NCI-H1092 treated with DMSO at 0.1 percent for 48 hours (cell line): Measurements from ENCODE around the gene P2RY2.
"Not testable (repeated sequence)": the region's sequence is repeated elsewhere in the genome, so short reads cannot be mapped to it uniquely, and the experiment has no call there.

ENCODE experiments used
- DNase-seq: peaks from one replicate; lab custom pipeline; 2025; lab: John Stamatoyannopoulos, UW

The P2RY2 gene

DNA sequence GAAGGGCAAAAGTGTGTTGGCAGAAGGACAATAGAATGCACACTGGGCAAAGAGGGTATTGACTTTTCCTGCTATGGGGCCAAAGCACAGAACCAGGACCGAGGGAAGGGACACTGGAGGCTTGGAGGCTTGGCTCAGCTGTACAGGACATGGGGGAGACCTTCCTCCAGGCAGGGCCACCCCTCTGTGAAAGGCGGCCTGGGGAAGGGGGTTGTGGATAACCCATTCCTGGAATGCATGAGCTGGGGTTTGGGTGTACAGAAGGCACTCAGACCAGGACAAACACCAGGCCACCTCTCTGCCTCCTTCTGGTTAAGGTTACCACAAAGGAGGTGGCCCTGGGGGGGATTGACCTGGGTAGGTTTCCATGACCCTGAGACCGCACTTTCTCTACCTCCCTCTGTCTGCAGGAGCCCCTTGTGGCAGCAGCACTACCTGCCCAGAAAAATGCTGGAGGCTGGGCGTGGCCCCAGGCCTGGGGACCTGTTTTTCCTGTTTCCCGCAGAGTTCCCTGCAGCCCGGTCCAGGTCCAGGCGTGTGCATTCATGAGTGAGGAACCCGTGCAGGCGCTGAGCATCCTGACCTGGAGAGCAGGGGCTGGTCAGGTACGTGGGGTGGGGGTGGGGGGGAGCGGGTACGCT is 9.6 kb downstream of the P2RY2 start:
- DNase-seq: no peak

DNA sequence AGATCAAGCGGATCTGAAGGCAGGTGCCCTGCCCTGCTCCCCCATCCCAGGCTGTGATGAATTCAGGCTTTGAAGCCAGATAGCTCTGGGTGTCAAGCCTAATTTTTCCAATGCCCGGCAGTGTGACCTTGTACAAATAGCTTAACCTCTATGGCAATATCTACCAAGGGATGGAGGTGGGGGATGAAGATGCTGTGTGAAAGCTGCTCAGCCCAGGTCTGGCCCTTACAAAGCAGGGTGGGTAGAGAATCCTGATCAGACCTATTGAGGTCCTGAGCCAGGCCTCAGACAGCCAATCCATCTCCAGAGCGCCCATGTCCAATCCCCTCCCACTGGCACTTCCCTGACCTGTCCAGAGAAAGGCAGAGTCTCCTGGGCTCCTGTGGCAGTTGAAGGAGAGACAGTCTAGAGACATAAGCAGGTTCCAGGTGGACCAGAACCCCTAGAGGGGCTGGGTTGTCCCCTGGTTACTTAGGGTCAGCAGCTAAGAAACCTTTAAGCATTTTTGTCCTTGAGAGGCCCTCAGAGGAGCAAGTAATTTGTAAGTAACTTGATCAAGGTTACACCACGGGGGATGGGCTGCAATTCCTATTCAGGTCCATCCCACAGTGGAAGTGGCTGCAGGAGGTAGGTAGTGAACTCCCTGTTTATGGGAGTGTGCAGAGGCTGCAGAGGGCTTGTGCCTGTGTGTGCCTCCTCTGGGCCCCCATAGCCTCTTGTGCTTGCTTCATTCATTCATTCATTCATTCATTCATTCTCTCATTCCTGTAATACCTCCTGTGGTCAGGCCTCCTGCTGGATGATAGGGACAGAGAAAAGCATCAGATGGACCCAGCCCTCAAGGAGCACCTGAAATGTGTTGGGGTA is 10.4 kb downstream of the P2RY2 start:
- DNase-seq: no peak

DNA sequence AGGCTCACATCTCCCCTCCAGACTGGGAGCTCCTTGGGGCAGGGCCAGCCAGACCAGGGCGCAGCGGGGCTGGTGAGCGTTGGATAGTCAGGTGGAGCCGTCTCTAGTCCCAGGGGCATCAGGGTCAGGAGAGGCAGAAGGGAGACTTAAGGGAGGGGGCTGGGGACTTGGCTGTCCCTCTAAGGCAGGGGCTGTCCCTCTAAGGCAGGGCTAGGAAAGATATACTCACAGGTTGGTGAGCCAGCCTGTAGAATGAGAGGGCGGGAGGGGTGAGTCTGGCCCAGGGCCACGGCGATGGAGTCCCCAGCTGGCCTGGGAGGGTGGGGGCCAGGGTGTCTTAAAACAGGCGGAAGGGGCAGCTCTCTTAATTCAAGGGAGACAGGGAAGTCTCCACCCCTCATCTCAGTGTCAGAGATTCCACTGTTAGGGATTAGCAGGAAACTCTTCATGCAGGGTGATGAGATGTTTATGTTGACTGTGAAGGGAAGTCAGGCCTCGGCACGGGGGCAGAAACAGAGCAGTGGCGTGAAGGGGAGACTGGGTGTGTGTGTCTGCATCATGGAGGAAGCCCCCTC is 11.3 kb downstream of the P2RY2 start:
- no peak for DNase-seq

DNA sequence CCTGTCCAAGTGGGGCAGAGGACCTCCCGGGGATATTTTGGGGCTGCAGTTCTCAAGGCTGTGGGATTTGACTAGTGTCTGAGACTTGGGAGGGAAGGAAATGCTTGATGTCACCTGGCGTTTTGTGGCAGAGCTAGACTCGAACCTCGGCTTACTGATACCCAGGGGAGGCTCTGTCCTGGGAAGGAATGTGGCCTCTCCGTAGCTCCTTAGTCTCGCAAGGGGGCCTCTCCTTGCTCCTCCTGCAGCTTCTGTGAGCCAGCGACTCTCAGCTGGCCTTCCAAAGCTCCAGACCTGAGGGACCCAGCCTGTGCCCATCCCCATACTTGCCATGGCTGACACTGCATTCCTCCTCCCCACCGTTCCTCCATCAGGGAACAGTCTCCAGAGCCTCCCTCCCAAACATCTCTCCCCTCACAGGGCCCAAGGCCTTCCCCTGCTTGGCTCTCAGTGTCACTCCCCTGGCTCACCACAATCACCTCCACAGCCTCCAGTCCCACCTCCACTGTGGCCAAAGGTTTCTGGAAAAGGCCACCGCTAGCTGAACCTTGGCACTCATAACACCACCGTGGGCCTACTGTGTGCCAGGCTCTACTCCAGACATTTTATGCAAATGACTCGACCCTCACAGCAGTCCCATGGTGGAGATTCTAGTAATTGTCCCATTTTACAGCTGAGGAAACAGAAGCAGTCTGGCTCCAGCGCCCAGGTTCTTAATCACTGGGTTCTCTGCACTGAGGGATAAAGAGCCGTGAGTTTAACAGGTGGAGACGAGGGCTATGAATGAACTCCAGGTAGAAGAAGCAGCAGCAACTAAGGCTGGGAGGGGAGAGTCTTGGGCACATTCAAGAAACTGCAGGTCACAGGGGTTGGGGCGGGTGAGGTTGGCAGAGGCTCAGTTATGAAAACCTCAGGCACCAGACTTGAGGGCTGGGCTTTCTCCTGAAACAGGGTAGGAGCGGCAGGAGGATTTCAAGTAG is 12.1 kb downstream of the P2RY2 start:
- DNase-seq: no peak

DNA sequence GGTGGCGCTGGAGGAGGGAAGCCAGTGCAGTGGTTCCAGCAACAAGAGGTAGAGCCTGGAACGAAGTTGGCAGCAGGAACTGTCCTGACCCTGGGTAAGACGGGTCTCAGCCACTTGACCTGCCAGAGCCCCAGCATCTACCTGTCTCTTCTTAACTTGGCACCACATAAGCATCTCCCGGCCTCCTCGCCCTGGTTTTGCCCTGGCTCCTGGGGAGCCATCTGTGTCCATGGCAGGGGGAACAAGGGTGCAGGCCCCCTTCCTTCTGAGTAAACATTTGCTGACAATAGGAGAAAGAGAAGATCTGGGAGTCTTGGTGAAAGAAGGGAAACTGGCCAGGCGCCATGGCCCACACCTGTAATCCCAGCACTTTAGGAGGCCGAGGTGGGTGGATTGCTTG is 12.8 kb downstream of the P2RY2 start:
- DNase-seq: no peak

DNA sequence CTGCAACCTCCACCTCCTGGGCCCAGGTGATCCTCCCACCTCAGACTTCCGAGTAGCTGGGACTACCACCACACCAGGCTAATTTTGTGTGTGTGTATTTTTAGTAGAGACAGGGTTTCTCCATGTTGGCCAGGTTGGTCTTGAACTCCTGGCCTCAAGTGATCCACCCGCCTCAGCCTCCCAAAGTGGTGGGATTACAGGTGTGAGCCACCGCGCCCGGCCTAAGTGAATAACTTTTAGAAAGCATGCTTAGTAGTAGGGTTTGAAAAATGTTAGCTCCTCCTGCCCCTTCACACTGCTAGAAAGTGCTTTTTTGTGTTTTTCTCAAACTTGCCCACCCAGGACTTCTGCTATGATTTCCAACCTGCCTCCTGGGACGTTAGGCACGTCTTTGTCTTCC is 14.4 kb downstream of the P2RY2 start:
- not testable (repeated sequence) for DNase-seq

DNA sequence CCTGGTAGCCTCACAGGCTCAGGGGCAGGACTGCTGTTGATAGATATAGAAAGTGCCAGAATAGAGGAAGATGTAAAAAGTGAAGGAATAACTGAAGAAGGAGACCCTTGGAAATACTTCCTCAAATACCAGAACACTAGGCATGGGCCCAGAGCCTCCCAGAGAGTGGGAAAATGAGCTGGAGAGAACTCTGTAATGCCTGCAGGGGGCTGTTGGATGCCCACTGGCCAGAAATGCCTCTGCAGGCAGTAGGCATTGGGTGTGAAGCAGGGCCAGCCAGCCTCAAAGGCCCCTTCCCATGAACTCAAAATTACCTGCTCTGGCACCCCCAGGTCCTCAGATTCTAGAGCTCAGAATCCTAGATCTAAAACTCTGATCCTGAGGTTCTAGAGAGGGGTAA is 15.1 kb downstream of the P2RY2 start:
- DNase-seq: no peak

DNA sequence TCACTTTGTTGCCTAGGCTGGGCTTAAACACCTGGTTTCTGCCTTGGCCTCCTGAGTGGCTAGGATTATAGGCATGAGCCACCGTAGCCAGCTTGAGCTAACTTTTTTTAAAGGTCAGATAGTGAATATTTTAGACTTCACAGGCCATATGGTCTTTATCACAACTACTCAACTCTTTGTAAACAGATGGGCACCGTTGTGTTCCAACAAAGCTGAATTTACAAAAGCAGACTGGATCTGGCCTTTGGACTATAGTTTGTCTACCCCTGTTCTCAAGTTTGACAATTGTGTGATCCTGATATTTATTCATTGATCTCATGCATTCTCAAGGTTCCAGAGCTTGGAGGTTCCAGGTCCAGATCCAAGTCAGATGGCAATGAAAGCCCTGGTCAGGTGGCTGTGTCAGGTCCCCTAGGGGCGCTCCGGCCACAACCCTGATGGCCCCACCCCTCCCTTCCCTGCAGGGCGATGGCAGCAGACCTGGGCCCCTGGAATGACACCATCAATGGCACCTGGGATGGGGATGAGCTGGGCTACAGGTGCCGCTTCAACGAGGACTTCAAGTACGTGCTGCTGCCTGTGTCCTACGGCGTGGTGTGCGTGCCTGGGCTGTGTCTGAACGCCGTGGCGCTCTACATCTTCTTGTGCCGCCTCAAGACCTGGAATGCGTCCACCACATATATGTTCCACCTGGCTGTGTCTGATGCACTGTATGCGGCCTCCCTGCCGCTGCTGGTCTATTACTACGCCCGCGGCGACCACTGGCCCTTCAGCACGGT is 15.8 kb downstream of the P2RY2 start:
- no peak for DNase-seq

DNA sequence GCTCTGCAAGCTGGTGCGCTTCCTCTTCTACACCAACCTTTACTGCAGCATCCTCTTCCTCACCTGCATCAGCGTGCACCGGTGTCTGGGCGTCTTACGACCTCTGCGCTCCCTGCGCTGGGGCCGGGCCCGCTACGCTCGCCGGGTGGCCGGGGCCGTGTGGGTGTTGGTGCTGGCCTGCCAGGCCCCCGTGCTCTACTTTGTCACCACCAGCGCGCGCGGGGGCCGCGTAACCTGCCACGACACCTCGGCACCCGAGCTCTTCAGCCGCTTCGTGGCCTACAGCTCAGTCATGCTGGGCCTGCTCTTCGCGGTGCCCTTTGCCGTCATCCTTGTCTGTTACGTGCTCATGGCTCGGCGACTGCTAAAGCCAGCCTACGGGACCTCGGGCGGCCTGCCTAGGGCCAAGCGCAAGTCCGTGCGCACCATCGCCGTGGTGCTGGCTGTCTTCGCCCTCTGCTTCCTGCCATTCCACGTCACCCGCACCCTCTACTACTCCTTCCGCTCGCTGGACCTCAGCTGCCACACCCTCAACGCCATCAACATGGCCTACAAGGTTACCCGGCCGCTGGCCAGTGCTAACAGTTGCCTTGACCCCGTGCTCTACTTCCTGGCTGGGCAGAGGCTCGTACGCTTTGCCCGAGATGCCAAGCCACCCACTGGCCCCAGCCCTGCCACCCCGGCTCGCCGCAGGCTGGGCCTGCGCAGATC is 16.5 kb downstream of the P2RY2 start:
- DNase-seq: no peak

DNA sequence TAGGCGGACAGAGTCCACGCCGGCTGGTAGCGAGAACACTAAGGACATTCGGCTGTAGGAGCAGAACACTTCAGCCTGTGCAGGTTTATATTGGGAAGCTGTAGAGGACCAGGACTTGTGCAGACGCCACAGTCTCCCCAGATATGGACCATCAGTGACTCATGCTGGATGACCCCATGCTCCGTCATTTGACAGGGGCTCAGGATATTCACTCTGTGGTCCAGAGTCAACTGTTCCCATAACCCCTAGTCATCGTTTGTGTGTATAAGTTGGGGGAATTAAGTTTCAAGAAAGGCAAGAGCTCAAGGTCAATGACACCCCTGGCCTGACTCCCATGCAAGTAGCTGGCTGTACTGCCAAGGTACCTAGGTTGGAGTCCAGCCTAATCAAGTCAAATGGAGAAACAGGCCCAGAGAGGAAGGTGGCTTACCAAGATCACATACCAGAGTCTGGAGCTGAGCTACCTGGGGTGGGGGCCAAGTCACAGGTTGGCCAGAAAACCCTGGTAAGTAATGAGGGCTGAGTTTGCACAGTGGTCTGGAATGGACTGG is 17.2 kb downstream of the P2RY2 start:
- DNase-seq: no peak

DNA sequence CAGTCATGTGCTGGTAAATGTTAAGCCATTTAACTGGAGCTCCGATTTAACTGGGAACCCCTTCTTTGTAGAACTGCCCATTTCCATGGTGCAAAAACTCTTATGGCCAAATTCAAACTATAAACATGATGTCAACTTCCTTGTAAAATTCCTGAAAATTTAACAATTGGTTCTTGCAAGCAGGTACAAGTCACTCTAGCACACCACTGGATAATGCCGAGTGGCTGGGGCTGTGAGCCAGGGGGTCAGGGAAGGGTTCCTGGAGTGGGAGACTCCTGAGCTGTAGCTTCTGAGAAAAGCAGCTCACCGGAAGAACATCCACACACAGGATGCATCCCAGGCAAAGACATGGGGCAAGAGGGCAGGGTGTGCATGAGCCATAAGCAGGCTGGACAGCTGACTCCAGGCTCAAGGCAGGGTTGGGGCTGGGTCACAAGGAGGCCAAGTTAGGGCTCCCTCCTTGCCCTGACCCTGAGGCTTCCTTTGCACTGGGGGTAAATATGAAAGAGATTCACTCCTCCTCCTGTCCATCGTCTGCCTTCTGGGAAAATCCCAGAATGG is 18.2 kb downstream of the P2RY2 start:
- DNase-seq: no peak

DNA sequence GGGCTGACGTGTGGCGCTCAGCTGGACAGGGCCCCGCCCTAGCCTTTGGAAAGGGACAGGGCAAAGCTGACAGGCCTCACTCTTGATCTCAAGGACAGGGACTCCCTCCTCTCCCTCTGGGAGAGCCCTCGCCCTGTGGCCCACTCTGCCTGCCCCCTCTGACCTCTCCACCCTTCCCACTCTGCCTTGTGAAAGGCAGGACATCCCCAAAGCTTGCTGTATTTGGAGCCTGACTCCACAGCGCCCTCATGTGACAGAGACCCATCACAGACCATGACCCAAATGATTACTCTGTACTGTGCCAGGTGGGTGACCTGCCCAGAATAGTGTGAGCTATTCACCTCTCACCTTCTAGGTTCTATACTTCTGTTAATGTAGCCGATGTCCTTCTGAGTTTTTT is 18.8 kb downstream of the P2RY2 start:
- DNase-seq: no peak

DNA sequence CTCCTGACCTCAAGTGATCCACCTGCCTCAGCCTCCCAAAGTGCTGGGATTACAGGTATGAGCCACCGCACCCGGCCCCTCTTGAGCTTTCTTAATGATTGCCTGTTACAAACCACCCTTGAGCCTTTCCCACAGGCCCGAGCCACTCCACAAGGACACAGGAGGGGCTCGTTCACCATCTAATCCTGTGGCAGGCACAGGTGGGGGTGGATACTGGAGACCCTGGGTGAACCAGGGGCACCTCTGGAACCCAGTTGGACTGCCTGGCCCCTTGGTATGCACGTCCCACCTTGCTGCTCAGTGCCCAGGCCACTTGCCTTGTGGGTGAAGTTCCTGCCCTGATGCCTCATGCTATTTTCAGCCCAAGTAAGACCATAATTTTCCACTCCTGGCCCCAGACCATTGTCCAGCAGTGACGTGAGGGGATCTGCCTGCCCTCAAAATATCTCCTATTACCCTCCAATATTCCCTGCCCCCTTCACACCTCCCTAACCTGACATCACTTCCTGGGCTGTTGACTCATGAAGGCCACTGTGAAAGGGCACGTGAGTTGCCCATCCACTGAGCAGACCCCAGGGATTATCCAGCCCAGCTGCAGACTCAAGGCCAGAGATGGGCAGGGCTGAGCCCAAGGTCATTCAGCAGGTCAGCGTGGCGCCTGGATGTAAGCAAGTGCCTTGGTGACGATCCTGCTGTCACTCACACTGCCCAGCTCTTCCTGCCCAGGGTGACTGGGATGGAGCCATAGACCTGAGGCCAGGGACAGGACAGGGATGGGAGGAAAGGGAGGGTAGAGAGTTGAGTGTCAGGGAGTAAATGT is 19.6 kb downstream of the P2RY2 start:
- no peak for DNase-seq

DNA sequence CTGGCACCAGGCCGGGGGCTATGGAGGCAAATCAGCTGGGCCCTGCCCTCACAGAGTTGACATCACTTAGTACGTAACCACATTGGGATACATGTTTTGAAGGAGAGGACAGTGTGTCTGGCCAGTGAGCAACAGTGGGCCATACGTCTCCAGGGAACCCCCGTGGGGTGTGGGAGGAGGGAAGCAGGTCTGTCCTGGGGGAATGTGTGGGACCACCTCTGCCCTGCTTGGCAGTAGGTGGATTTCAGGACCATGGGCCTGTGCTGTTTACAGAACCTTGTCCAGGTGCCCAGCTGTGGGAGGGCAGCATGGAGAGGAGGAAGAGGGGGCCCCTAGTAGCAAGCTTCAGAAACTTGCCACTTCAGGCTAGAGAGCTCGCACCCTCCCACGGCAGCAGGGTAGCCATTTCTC is 21.0 kb downstream of the P2RY2 start:
- no peak for DNase-seq

DNA sequence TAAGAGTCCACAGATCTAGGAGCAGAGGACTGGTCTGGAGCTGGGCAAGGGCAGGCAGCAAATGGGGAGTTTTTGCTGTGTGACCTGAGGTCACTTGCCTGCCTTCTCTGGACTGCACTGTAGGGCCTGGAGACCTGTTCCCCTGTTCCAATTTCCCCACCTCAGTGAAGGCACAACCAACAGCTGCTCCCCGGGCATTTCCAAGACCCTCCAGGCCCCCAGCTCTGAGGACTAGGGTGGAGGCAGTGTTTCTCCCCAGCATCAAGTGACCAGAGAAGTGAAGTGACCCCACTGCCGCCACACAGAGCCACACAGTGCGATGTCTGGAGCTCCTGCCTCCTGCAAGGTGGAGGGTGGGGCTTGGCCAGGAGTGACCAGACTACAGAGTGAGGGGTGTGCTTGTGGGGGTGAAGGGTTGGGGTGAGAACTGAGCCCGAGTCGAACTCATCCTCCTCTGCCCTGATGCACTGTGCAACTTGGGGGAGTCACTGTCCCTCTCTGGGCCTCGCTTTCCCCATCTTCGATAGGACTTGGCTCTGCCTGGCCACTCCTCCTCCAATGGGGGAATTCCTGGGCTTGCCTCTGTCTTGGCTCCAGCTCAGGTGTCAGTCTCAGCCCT is 21.6 kb downstream of the P2RY2 start:
- DNase-seq: no peak

DNA sequence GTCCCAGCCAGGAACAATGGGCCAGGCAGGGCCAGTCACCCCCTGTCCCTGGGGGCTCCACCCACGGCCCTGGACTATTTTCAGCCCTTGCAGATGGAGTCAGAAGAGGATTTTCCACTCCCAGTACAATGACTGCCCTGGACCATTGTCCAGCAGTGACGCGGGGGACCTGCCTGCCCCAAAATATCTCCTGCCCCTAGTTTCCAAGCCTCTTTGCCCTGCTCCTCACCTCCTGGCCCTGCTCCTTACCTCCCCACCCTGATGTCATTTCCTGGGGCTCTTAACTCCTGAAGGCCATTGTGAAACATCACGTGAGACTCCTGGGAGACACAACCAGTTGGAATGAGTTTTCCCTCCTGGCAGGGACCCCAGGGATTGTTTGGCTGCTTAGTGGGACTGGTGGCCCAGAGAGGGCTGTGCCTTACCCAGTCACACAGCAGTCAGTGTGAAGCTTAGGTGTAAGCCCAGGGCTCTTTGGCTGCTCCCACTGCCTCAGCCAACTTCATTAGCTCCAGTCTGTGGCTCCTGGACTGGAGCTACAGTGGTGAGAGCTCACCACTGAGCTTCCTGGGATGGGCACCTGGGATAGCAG is 22.2 kb downstream of the P2RY2 start:
- no peak for DNase-seq

DNA sequence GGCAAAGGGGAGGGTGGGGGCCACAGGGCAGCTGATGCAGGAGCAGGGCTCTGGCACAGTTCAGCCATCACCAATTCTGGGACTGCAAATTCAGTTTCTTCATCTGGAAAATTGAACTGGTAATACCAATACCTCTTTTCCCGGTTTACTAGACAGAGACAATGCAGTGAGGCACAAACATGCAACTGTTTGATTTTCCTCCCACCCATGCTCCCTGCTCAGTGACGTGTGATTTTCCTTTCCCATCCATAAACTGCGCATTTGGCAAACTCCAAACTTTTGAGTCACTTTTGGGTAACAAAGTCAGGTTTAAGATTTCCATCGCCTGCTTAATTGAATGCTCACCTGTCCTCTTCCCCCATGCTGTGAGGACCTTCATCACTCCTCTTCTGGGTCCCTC is 23.2 kb downstream of the P2RY2 start:
- DNase-seq: no peak
